GM19023 (cell line): ENCODE data around the gene ALKAL2.

Experiments
- ATAC-seq: cut with Tn5 transposase; IDR thresholded peaks from one replicate; pipeline ENCODE4 v1.9.1; 2021; ENCODE audit warnings: mild to moderate bottlenecking, moderate library complexity; ENCODE audit not compliant: unreplicated experiment

The ALKAL2 gene

DNA sequence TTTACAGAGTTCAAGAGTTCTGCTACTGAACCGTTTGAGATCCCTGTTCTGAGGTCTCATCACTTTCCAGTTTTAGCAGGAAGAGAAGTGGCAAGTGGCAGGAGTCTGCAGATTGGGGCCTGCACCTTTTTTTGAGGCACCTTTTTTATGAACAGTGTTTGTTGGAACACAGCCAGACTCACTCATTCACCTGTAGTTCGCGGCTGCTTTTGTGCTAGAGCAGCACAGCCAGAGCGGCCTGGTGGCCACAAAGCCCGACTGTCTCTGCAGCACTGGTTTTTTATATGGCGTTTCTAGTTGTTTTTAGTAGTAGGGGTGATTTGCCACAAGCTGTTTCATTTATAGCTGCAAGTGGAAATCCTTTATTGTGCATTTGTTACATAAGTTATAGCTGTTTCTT lies 14.6 kb downstream of the ALKAL2 start:
- no peak for ATAC-seq

DNA sequence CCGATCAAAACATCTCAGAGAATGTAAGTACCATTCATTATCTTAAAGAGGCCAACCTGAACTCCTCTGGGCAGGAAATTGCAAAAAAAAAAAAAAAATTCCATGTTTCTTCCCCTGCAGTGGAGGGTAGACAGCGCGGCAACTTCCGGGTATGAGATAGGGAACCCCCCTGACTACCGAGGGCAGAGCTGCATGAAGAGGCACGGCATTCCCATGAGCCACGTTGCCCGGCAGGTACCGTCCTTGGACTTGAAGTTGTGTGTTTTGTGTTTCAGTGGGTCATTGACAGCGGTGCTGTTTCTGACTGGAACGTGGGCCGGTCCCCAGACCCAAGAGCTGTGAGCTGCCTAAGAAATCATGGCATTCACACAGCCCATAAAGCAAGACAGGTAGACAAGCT lies 16.0 kb downstream of the ALKAL2 start:
- ATAC-seq = no peak

DNA sequence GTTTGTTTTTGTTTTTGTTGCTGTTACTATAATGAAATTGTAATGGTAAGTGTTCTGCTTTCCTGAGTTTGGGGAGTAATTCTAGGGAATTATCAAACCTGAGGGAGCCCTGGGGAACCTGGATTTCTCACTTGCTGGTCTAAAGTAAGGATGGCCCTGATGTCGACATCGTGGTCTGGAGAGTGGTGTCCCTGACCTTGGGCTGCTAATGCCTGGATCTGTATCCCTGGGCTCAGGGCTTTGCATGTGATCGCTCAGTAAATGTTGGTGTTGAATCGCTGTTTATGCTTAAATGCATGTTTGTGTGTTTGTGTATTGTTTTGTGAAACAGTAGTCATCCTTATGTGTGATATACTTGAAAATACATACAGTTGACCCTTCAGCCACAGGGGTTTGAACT lies 17.0 kb downstream of the ALKAL2 start:
- ATAC-seq = no peak

DNA sequence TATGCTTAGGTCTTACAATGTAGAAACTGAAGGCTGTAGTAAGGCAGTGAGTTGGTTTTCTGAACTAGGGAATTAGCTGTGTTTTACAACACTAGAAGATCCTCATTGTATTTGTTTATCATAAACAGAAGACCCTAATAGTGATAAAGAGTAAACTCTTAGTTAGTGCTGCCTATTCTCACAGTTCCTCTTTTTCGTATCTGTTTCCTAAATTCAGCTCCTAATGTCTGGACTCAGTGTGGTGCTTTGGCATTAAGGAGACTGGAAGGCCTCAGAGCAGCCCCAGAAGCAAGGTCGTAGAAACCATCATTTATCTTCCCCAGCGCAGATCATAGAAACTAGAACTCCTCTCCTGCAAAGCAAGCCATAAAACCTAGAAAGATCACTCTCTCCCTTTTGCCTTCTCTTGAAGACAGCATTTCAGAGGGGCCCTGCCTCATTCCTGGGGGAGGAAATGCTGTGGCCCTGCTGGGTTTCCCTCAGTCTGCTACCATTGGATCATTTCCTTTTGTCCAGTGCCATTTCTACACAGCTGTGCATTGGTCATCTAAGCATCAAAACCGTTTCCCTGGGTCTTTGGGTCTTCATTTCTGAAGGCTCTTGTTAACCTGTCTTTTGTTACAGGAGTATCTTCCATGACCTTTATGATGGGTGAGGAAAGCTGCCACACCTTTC lies 18.4 kb downstream of the ALKAL2 start:
- no peak for ATAC-seq

DNA sequence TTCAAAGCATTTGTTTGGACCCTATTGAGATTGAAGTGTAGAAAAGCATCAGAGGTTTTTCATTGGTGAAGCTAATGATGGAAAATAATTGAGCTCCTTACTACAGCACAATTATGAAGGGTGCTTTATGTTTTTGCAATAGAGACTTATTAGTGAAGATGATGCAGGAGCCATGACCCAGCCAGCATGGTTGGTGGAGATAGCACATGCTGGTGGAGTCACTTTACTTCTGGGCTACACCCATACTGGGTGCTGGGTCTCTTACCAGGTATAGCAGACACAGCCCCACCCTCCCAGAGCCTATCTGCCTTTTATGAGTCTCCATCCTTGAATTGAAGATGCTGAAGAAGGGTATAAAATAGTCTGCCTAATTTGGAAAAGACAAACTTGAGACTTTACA lies 19.6 kb downstream of the ALKAL2 start:
- ATAC-seq = no peak

DNA sequence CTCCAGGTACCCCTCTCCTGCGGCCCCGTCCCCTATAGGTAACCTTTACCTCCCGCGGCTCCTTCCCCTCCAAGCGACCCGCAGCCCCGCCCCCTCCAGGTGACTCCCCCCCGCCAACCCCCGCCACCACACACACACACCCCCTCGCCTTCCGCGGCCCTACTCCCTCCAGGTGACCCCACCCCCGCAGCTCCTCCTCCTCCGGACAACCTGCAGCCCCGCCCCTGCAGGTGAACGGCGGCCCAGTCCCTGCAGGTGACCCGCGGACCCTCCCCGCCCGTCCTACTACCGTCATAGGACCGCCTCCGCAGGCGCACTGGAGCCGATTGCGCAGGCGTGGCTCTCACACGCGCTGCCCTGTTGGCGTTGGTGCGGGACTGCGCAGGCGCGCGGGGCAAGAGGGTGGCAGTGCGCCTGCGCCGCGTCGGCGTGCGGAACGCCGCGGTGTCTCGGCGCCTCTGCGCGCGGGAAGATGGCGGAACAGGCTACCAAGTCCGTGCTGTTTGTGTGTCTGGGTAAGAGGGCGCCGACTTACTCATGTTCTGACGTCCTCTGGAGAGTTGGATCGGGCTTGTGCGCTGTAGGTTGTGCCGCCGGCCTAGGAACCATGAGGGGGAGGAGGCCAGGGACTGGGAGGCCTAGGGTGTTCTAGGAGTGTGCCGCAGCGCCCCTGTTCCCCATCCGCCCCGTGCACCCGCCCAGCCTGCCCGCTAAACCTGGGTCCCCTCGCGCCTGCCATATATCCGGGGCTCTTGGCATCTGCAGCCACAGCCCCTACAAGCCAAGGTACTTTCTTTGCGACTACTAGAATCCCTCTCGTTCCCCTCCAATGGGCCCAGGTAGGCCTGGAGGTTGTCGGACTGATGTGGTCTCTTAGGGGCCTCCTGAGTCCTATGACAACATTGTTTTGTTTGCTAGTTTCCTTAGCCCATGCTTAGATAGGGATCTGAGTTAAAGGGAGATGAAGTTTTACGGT lies 23.1 kb downstream of the ALKAL2 start, which contains the start of gene ACP1:
Gene ACP1 (plus strand): TSS at position 455 of the 976 bp plus-strand sequence. CDS start 18 bp downstream, at position 473.
- peak; percentile 88 for ATAC-seq

DNA sequence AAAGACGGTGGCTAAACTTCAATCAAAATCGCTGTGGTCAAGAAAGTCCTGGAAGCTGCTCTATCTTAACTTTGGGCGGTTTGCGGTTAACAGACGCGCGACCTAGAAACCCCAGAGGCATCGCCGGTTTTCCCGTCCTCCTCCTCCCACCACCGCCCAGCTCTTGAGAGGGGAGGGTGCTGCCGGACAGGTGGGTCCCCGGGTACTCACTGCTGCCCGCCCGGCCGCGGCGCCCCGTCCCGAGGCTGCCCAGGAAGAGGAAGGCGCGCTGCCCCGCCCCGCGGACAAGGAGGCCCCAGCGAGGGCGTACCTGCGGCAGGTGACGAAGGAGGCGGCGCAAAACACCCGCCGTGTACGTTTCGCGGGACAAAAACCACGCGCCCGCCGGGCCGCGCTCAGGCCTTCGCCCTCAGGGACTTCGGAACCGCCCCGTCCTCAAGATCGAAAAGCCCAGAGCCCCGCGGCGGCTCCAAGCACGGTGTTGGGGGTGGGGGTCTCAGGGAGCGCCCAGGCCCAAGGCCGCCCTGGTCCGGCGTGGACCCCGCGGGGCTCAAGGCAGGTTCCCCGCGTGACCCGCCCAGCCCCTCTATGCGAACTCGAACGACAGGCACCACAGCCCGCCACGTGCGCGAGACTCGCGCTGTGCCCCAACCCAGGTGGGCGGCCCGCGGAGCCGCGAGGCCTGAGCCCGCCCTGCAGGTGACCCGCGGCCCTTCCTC lies 24.0 kb downstream of the ALKAL2 start, which contains the start of gene SH3YL1:
Gene SH3YL1 (minus strand): TSS at position 259 of the 719 bp plus-strand sequence. CDS start 48 bp downstream, at position 211.
- ATAC-seq = peak; percentile 36

DNA sequence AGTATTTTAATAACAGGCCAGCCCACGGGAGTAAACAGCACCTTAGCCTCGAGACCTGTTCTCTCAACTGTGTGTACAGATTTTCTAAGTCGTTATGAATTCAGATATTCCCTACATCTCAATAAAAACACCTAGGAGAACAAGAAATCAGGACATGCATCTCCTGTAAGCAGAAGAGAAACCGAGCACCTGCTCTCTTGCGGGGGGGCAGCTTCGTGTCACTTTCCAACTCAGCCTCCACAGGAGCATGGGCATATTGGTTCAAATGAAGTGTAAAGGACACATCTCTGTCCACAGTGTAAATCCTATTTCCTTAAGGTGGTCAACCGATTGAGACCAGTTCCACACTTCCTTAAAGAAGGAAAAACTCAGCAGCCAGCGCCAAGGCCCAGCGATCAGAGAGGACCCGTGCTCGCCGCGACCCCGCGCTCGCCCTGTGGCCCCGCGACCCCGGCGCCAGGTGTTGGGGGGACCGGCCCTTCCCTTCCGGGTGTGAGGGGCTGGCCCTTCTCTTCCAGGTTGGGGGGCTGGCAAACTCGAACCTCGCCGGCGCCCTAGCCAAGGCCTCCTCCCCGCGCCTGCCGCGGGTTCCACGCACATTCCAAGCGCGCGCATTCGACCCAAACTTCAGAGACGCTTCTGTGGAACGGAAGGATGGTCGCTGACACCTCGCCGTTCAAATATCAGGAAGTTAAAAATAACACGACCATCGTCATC lies 24.7 kb downstream of the ALKAL2 start:
- no peak for ATAC-seq

DNA sequence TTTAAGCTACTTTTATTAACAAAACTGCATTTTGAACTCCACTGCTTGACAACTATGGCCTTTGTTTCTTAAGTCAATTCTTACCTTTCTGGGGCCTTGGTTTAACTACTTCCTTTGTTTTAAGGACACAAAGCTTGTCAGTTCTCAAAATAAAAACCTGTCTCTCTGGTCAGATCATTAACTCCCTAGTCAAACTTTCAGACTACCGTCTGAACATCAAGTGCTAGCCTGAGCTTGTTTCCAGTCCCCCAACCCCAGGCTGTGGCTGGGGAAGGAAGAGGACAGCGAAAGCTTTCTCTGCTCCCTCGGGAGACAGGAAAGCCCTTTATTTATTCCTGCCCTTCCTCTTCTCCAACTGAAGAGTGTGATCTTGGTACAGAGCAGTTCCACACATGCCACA lies 25.8 kb downstream of the ALKAL2 start:
- no peak for ATAC-seq

DNA sequence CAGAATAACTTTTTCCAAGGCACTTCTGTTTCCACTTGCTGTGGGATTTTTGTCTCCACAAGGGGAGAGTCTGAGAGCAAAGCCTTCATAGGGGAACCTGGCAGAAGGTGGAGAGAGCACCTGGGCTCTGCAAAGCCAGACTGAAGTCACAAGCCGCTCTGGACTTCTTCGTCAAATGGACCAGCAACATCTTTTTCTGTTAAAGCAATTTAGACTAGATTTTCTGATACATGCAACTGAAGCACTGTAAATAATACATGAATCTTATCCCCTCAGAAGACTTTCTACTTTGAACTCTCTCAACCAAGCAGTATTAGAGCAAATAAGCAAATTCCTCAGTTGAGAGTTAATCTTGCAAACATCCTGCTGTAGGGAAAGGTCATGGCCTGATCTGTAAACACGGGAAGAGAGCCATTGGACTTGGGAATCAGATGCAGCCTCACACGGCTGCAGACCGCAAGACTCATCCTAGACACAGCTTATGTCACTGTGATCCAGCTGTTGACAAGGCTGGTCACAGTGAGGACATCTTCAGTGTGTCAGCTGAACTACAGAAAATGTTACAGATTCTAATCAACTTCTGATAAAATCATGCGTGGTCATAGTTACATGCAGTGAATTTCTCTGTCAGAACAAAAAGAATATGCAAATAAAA lies 27.3 kb downstream of the ALKAL2 start:
- no peak for ATAC-seq

DNA sequence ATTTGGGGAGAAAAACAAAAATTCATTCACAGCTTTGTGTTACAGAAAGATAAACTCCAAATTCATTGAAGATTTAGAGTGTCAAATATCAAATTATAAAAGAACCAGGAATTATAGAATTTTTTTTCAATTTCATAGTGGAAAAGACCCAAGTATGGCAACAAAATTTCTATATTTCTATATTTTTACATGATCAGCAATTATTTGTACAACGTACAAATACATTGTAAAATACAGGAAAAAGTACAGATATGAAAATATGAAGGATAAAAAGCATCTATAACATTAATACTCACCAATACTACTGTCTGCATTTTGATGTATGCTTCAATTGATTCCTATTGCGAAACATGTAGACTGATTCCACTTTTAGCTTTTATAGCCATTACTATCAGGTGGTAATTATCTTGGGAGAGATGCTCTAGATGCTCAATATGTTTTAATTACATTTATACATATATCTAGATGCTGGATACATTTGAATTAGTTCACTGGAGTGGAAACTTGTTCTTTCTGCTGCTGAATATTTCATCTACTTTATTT lies 28.0 kb downstream of the ALKAL2 start:
- no peak for ATAC-seq

DNA sequence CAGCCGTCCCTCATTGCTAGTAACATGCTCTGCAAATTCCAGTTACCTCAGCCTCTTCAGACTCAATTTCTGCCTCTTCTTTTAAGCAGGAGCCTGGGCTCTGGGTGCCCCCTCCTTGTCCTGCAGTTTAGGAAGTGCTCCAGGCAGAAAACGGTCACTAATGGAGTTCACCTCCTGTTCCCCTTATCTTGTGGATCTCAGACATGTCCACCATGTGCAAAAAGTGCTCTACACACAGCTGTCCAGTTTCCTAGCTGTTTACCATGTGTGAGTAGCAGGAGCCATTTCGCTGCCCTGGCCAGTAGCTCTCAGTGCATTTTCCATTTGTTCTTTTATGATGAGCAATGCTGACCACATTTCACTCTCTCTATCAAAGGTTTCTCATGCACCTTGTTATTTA lies 29.0 kb downstream of the ALKAL2 start:
- ATAC-seq = no peak

DNA sequence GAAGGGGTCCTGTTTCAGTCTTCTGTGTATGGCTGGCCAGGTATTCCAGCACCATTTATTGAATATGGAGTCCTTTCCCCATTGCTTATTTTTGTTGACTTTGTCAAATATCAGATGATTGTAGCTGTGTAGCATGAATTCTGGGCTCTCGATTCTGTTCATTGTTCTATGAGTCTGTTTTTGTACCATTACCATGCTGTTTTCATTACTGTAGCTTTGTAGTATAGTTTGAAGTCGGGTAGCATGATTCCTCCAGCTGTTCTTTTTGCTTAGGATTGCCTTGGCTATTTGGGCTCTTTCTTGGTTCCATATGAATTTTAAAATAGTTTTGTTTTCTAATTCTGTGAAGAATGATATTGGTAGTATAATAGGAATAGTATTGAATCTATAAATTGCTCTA lies 30.0 kb downstream of the ALKAL2 start:
- no peak for ATAC-seq

DNA sequence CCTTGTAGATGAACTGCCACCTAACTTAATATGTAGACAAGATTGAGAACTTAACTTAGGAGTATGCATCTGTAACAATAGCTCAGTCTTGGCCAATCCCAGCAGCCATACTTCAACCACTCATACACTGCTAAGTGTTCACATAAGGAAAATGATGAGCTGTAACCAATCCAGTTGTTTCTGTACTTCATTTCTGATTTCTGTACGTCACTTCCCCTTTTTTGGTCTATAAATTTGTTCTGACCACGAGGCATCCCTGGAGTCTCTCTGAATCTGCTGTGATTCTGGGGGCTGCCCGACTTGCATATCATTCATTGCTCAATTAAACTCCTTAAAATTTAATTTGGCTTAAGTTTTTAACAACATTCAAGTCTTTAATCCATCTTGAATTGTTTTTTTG lies 30.5 kb downstream of the ALKAL2 start:
- no peak for ATAC-seq

DNA sequence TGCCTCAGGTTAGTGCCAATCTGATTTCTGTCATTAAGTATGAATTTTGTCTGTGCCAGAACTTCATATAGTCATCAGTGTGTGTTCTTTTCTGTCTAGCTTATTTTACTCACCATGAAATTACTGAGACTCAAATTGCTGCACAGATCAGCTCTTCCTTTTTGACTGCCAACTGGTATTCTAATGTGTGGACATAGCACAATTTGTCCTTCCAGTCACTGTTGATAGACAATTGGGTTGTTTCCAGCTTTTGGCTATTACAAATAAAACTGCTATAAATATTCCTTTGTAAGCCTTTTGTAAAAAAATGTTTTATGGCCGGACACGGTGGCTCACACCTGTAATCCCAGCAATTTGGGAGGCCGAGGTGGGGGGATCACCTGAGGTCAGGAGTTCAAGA lies 31.8 kb downstream of the ALKAL2 start:
- ATAC-seq = no peak

DNA sequence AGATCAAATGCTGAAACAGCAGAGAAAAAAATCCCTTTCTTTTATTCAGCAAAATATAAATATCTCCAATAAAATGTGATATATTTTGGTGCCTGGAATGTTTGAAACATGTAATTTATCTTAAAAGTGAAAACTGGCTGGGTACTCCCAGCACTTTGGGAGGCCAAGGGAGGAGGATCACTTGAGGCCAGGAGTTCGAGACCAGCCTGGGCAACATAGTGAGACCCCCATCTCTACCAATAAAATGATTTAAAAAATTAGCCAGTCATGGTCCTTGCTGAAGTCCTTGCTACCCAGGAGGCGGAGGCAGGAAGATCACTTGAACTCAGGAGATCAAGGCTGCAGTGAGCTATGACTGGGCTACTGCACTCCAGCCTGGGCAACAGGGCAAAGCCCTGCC lies 32.7 kb downstream of the ALKAL2 start:
- ATAC-seq = no peak

DNA sequence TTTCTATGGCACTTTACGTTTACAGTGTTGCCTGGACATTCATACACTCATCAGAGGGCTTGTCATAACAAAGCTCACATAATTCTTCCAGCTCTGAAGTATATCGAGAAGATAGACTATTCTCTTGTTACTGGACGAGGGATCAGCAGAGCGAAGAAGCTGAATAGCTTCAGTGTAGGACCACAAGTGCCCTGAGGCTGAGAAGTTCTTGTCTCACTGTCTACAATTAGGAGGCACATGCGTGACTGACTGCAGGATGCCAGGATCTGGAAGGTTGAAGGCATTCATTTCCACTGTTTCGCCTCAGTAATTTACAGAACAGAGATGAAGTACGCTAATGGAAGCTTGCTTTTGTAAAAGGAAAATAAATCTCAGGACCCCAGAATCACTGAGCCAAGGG lies 33.6 kb downstream of the ALKAL2 start:
- no peak for ATAC-seq

DNA sequence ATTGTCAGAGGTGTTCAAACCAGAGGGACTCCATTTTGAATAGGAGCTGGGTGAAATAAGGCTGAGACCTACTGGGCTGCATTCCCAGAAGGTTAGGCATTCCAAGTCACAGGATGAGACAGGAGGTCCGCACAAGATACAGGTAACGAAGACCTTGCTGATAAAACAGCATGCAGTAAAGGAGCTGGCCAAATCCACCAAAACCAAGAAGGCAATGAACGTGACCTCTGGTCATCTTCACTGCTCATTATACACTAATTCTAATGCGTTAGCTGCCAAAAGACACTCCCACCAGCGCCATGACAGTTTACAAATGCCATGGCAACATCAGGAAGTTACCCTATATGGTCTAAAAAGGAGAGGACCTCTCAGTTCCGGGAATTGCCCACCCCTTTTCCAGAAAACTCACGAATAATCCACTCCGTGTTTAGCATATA lies 34.7 kb downstream of the ALKAL2 start:
- ATAC-seq = no peak

DNA sequence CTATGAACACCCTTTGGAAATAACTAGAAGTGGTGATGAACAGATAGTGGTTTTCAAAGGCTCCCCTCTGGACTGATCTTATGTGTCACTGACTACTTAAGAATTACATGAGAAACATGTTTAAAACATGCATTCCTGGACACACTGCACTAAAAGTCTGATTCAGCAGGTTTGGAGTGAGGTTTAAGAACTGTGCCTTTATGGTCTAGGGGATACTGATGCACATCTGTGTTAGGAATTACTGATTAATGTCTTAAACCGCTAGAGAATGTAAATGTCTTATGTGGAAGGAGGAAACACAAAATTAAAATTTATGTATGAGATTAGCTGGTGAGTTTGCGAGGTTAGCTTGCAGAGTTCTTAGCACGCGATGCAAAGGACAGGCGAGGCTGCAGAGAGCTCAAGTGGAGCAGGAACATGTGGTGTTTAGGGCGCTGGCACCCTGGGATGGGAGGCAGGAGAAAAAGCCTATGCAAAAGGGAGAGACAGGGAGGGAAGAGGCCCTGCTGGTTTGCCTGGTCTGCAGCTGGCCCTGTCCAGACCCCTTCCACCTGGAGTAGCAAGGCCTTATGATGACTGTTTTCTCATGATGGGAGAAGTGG lies 35.8 kb downstream of the ALKAL2 start:
- no peak for ATAC-seq
